GM21619 (cell line): ENCODE data around the gene HTR5A.

Experiments
- ATAC-seq: cut with Tn5 transposase; IDR thresholded peaks from one replicate; pipeline ENCODE4 v1.9.1; 2021; ENCODE audit not compliant: unreplicated experiment

HTR5A gene

GRCh38 chr7:155084969-155085368 is 14.8 kb downstream of the HTR5A start:
- no peak for ATAC-seq

- ATAC-seq, result no peak
Observed at GRCh38 chr7:155090684-155091083, 20.6 kb downstream of the HTR5A start.

DNA sequence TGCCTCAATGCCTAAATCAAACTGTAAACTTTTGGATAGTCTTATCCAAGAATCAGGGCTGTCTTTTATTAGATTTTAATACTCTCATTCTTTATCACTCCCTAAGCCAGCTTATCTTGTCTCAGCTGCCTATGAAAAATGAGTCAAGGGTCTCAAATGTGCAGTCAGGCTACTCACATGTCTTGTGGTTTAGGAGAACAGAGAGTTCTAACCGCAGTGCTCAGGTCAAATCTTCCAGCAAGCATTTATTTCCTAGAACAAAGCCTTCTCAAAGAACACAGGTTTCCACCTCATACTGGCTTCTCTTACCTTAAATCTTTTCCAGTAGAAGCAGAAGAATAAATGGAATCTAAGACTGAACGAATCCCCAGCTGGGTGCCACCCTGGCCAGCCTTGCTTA is 23.5 kb downstream of the HTR5A start:
- ATAC-seq, result no peak

DNA sequence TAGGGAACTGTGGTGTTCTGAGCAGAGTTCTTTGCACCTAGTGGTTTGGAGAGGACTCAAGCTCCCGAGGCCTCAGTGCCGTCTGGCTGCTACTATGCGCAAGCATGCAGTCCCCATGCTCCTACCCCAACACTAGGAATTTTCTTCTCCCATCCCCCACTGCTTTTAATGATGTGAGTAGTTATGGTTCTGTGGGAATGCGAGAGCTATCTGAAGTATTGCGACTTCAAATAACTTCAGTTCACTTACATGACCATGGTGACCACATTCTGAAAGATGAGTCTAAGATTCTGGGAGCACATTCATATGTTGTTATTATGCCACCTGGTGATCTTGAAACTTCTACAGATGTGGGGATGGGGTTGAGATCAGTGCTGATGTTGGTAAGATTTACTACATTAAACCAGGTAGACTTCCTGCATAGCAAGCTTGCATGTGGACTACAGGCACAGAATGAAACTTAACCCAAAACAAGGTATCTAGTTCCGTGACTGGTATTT is 24.6 kb downstream of the HTR5A start:
- ATAC-seq, result no peak

GRCh38 chr7:155097338-155097737 is 27.2 kb downstream of the HTR5A start:
- ATAC-seq, result no peak

GRCh38 chr7:155103839-155104238 is 33.7 kb downstream of the HTR5A start:
- no peak for ATAC-seq

- no peak for ATAC-seq
Observed at GRCh38 chr7:155104913-155105312, 34.8 kb downstream of the HTR5A start.

DNA sequence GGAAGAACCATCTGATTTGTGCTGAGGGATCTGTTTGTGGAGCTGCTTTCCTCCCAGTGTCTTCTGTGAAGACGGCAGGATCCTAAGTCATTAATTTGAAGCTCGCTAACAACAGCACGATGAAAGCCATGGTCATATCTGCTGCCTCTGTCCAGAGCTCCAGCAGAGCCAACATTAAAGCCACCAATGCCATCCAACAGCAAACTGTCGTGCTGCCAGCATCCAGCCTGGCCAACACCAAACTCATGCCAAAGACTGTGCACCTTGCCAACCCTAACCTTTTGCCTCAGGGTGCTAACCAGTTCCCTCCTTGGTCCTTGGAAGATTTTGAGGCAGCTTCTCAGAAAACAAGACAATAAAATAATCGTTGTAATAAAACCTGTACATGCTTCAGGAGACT is 36.2 kb downstream of the HTR5A start:
- no peak for ATAC-seq

DNA sequence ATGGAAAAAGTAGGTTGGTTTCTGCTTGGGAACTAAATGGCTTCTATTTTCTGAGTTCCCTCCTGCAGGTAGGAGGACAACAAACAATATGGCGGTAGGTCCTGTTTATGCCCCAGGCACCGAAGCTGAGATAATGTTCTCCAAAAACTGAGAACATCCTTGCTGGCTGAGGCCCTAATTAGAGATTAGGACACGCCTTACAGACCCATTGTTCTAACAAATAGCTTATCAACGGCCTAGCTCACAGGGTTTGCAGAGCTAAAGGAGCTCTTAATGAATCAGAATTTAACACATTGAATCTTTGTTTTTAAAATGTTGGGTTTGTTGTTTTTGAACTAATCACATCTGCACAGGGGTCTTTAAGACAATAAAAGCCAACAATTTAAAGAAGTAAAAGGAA is 37.0 kb downstream of the HTR5A start:
- ATAC-seq, result no peak

GRCh38 chr7:155108144-155108901 is 38.2 kb downstream of the HTR5A start:
- ATAC-seq, result no peak

- ATAC-seq, result no peak
Observed at GRCh38 chr7:155109121-155109520, 39.0 kb downstream of the HTR5A start.

- ATAC-seq, result no peak
Observed at GRCh38 chr7:155115288-155115687, 45.2 kb downstream of the HTR5A start.

DNA sequence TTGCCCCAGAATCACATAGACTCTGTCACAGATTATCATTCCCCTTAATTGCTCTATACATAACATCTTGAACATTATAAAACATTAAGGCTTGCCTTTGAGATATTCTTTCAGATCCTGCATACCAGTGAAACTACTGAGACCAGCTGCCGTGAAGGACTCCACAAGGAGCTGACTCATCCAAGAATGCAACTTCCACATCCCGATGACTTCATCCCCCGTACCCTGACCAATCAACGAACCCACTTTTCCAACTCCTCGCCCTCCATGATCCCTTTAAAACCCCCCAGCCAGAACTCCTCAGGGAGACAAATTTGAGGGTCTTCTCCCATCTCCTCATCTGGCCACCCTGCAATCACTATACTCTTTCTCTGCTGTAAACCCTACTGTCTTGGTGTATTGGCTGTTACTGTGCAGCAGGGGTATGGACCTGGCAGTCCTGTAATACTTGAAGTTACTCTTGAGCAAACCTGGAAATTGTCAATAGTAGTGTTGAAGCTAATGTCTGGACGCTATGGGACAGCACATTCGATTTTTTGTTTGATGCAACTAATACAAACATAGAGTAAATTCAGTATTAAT is 49.8 kb downstream of the HTR5A start:
- ATAC-seq, result no peak

DNA sequence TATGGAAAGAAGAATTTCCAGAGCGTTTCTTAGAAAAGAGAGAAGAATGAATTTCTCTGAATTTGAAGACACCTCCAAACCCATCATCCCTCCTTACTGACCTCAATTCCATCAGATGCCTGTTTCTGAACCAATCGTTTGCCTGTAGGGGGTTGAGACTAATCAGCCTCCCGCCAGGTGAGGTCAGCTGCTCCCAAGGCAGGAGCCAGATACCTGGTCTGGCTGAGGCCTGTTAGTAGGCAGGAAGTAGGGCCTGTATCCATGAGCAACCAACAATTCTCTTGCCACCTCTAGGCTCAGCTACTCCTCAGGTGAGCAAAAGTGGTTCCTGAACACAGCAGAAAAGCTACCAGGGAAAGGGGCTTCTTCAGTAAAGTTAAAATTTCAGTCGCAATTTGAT is 50.3 kb downstream of the HTR5A start:
- no peak for ATAC-seq

GRCh38 chr7:155122831-155123230 is 52.7 kb downstream of the HTR5A start:
- ATAC-seq, result no peak

DNA sequence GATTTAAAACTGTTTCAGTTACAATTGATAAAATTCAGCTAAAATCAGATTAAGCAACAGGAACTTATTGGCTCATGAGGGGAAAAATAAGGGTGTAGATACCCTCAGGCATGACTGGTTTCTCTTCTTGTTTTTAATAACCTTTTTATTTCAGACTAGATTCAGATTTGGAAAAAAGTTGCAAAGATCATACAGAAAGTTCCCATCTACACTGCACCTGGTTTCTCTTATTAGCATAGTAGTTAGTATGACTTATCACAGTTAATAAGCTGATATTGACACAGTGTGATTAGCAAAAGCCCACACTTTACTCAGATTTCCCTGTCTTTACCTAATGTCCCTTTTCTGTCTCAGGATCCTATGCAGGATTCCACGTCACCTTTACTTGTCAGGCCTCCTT is 53.3 kb downstream of the HTR5A start:
- ATAC-seq, result no peak

- ATAC-seq, result no peak
Observed at GRCh38 chr7:155124706-155125105, 54.6 kb downstream of the HTR5A start.

DNA sequence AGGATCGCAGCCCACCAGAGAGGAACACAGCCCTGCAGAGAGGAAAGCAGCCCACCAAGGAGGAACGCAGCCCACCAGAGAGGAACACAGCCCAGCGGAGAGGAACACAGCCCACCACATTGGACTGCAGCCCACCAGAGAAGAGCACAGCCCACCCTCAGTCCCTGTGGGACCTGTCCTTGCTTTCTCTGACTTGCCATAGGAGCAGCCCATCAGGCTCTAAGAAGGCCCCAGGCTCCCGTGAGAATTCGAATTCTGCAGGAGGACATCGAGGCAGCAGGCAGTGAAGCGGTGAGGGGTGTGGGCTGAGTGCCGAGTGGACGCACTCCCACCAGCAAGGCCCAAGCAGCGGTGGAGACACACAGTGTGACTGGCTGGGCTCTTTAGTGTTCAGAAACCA is 59.1 kb downstream of the HTR5A start:
- ATAC-seq, result no peak

DNA sequence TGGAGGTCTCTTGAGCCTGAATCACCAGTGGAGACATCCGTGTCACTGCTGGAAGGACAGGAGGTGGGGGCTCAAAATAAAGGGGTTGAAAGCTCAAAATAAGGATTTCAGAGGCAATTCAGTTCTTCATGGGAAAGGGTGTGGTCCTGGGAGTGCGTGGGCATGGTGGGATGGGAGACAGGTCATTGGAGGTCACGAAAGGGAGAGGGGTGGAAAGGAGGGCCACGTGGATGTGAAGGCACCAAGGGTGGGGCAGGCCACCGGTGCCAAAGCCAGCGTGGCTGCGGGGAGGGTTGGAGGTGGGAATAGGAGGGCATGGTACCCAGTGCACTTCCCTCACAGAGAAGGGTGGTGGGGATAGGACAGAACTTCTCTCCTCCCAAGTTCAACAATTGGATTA is 59.7 kb downstream of the HTR5A start:
- ATAC-seq, result no peak

DNA sequence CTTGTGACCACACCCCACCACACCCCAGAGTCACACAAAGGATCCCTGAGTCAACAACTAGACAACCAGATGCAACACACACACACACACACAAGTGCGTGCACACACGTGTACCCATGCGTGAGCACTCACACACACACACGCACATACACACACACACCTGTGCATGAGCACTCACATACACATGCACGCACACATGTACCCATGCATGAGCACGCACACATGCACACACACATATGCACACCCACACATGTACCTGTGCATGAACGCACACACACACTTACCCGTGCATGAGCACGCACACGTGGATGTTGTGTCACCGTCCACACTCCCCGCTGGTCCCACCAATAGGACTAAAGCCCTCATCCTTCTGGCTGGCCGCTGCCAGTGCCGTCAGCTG is 60.4 kb downstream of the HTR5A start:
- ATAC-seq, result no peak

DNA sequence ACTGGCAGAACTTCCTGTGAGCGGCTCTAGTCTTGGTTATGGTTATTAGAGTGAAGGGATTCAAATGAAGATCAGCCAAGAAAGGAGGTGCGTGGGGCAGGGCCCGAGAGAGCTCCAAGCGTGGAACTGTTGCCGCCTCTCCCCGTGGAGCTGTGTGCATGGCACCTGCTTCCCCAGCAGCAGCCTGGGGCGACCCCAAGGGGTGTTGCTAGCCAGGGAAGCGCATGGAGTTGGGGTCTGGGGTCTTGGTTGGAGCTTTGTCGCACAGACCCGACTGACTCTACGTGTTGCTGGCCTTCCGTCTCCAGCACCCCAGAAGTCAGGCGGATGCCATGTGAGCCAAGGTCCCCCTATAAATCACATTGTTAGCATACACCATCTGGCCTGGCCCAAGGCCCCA is 61.0 kb downstream of the HTR5A start:
- ATAC-seq, result no peak

DNA sequence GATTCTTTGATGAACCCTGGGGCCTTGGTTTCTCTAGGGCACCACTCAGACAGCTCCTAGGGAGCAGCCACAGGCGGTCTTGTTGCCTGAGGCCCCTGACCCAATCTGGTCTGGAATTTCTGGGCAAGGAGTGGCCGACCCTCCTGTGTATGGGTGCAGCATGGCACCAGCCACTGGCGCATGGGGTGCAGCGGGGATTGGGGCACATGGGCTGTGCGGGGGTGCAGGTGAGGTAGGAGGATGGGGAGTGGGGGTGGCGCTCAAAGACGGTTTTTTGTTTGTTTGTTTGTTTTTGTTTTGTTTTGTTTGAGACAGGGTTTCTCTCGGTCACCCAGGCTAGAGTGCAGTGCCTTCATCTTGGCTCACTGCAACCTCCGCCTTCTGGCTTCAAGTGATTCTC is 62.3 kb downstream of the HTR5A start:
- ATAC-seq, result no peak
